ENCODE measurements around the gene OCSTAMP.

The OCSTAMP gene

DNA sequence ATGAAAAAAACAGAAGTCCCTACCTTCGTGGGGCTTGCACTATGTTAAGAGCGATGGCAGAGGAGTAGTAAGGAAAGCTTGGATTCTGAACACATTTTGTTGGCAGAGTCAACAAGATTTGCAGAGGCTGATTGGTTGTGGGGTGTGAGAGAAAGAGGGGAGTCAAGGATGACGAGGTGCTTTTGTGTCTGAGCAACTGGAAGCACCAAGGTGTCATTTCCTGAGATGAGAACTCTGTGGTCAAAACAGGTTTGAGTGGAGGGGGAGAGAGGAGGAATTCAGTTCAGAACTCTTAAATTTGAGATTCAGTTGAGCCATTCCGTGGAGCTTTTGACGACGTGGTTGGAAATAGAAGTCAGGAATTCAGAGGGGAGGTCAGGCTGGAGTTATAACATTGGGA is 3.5 kb downstream of the OCSTAMP start:
- no peak overlapping the region for H3K27ac ChIP-seq
- no peak for TF ChIP-seq ZFX (IDR thresholded peaks at IDR 0.05; ENCODE audit: borderline replicate concordance)
- TF ChIP-seq, protein P1, sequence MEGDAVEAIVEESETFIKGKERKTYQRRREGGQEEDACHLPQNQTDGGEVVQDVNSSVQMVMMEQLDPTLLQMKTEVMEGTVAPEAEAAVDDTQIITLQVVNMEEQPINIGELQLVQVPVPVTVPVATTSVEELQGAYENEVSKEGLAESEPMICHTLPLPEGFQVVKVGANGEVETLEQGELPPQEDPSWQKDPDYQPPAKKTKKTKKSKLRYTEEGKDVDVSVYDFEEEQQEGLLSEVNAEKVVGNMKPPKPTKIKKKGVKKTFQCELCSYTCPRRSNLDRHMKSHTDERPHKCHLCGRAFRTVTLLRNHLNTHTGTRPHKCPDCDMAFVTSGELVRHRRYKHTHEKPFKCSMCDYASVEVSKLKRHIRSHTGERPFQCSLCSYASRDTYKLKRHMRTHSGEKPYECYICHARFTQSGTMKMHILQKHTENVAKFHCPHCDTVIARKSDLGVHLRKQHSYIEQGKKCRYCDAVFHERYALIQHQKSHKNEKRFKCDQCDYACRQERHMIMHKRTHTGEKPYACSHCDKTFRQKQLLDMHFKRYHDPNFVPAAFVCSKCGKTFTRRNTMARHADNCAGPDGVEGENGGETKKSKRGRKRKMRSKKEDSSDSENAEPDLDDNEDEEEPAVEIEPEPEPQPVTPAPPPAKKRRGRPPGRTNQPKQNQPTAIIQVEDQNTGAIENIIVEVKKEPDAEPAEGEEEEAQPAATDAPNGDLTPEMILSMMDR (IDR thresholded peaks at IDR 0.05), result no peak

GRCh38 chr20:46546298-46546697 is 4.2 kb downstream of the OCSTAMP start:
- H3K27ac ChIP-seq, result no peak overlapping the region
- TF ChIP-seq, protein P1 (IDR thresholded peaks at IDR 0.05), result no peak
- TF ChIP-seq ZFX (IDR thresholded peaks at IDR 0.05; ENCODE audit: borderline replicate concordance), result no peak

DNA sequence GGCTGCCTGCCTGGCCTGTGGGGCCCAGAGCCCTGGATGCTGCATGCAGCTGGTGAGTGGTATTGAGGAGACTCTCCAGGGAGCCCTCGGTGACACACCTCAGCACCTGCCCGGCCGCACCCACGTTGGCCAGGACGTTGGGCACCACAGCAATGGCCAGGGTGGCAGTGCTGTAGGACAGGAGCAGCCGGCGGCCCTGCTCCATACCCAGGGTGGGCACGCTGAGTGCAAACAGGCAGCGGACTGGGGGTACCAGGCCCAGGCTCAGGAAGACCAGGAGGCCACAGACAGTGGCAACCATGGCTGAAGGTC is 4.7 kb downstream of the OCSTAMP start:
- TF ChIP-seq, protein P1 (IDR thresholded peaks at IDR 0.05), result no peak
- TF ChIP-seq ZFX (IDR thresholded peaks at IDR 0.05; ENCODE audit: borderline replicate concordance), result no peak

DNA sequence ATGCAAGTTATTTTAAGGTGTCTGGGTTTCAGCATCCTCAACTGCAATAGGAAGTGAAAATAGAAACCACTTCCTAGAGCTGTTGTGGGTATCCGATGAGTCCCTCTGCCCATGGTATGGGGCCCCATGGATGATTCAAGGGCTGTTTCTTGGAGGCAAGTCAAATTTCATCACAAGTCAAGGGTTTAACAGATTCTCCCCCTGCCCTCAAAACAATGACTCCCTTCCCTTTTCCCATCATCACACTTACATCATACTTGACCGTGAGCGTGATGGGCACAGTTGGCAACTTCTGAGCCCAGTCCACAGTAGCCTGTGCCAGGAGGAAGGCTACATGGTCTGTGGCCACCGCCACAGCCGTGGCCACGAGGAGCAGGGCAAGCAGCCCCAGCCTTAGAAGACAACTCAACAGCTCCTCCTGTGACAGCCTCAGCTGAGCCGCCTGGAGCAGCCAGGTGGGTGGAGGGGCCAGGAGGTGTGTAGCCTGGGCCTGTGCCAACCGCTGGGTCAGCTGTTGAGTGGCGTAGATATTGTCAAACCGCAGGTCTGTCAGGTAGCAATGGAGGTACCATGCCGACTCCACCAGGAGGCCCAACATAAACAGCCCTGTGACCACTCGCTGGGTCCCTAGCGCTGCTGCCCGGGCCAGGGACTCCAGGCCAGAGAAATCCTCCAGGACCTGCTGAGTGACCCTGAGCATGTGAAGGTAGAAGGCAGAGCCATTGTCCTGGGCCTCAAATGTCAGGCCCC is 5.2 kb downstream of the OCSTAMP start:
- no peak overlapping the region for H3K27ac ChIP-seq
- no peak for TF ChIP-seq ZFX (IDR thresholded peaks at IDR 0.05; ENCODE audit: borderline replicate concordance)
- TF ChIP-seq, protein P1 (IDR thresholded peaks at IDR 0.05), result no peak

More for the DNA sequence above, 4.7 kb downstream of the OCSTAMP start:
- H3K27ac ChIP-seq, result no peak overlapping the region

DNA sequence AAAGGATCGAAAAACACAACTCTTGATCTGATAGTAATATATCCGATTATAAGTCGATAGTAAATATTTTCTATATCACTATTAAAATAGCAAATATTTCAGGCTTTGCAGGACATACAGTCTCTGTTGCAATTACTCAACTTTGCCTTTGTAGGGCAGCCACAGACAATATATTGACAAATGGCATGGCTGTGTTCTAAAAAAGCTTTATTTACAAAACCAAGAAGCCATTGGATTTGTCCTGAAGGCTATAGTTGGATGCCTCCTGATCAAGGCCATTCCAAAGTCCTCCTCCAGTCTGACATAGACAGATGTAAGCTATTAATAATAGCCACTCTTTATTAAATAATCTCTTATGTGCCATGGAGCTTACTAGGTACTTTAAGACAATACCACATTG is 5.9 kb downstream of the OCSTAMP start:
- no peak overlapping the region for H3K27ac ChIP-seq
- TF ChIP-seq, protein P1 (IDR thresholded peaks at IDR 0.05), result no peak
- TF ChIP-seq ZFX (IDR thresholded peaks at IDR 0.05; ENCODE audit: borderline replicate concordance), result no peak

DNA sequence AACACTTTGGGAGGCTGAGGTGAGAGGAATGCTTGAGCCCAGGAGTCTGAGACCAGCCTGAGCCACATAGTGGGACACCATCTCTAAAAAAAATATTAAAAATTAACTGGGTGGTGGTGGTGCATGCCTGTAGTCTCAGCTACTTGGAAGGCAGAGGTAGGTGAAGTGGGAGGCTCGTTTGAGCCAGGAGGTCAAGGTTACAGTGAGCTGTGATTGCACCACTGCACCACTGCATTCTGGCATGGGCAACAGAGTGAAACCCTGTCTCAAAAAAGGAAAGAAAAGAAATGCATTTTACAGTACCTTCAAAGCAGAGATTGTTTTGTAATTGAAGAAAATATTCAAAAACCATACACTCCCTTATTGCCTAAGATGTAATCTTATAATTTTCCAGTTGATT is 6.5 kb downstream of the OCSTAMP start:
- H3K27ac ChIP-seq, result no peak overlapping the region
- TF ChIP-seq ZFX (IDR thresholded peaks at IDR 0.05; ENCODE audit: borderline replicate concordance), result no peak
- TF ChIP-seq, protein P1 (IDR thresholded peaks at IDR 0.05), result no peak

GRCh38 chr20:46543033-46543432 is 7.4 kb downstream of the OCSTAMP start:
- H3K27ac ChIP-seq, result no peak overlapping the region
- TF ChIP-seq, protein P1 (IDR thresholded peaks at IDR 0.05), result no peak
- TF ChIP-seq ZFX (IDR thresholded peaks at IDR 0.05; ENCODE audit: borderline replicate concordance), result no peak

Data from 22Rv1 (cell line).